ENCODE data around the gene METTL23. TPM values are rescaled to one million over a fixed set of nuclear protein-coding genes. Genes with fewer than 3 reads are reported as not detected.
A peak's percentile ranks its signal among the peaks of the same experiment; 100 is the strongest.

Gene METTL23
- total and polyA plus RNA-seq, 4 donors, result 17.5 to 30.2 (median 27.0) TPM

- no peak overlapping the region for H3K4me3 ChIP-seq (ENCODE audit: low read depth, low read length)
- H3K36me3 ChIP-seq (ENCODE audit: control insufficient read depth, insufficient read depth, low read length), result peaks cover 66% of the 10 kb centered on the region
- DNase-seq (ENCODE audit: low read depth in 4 of 6, low spot score in 6 of 6), result no peak
- no peak overlapping the region for H3K27ac ChIP-seq (ENCODE audit: low read depth, low read length)
- no peaks in the 10 kb centered on the region for H3K9me3 ChIP-seq (ENCODE audit: control insufficient read depth, insufficient read depth, low read length)
- H3K4me1 ChIP-seq (ENCODE audit: control insufficient read depth, insufficient read depth, low read length), result peaks cover 66% of the 10 kb centered on the region
- no peaks in the 10 kb centered on the region for H3K27me3 ChIP-seq (ENCODE audit: control insufficient read depth, insufficient read depth, low read length)
- 95% methylated on average over 6 of the region's 7 CpGs for WGBS (ENCODE audit: insufficient coverage)
Measured at GRCh38 chr17:76684756-76685155, 41.9 kb upstream of the METTL23 start.

GRCh38 chr17:76685366-76685765 is 41.3 kb upstream of the METTL23 start:
- Histone ChIP-seq H3K27ac (ENCODE audit: low read depth, low read length) (no peak overlapping the region), H3K4me1 (ENCODE audit: control insufficient read depth, insufficient read depth, low read length) (peaks cover 66% of the 10 kb centered on the region), H3K4me3 (ENCODE audit: low read depth, low read length) (no peak overlapping the region), H3K27me3 (ENCODE audit: control insufficient read depth, insufficient read depth, low read length) (no peaks in the 10 kb centered on the region), H3K36me3 (ENCODE audit: control insufficient read depth, insufficient read depth, low read length) (peaks cover 66% of the 10 kb centered on the region), H3K9me3 (ENCODE audit: control insufficient read depth, insufficient read depth, low read length) (no peaks in the 10 kb centered on the region)
- WGBS (ENCODE audit: insufficient coverage), result 88% methylated on average over 12 of the region's 12 CpGs
- no peak for DNase-seq (ENCODE audit: low read depth in 4 of 6, low spot score in 6 of 6)

GRCh38 chr17:76685846-76686245 is 40.8 kb upstream of the METTL23 start:
- 86% methylated on average over 6 of the region's 8 CpGs for WGBS (ENCODE audit: insufficient coverage)
- no peak overlapping the region for H3K27ac ChIP-seq (ENCODE audit: low read depth, low read length)

GRCh38 chr17:76686538-76687297 is 39.9 kb upstream of the METTL23 start:
- peak in 1 of 6 donors; percentile 54 for DNase-seq (ENCODE audit: low read depth in 4 of 6, low spot score in 6 of 6)
- Histone ChIP-seq H3K4me1 (ENCODE audit: control insufficient read depth, insufficient read depth, low read length) (peaks cover 62% of the 10 kb centered on the region), H3K4me3 (ENCODE audit: low read depth, low read length) (no peak overlapping the region)

More at GRCh38 chr17:76685846-76686245, 40.8 kb upstream of the METTL23 start:
- DNase-seq (ENCODE audit: low read depth in 4 of 6, low spot score in 6 of 6), result no peak
- no peak overlapping the region for H3K4me3 ChIP-seq (ENCODE audit: low read depth, low read length)
- peaks cover 66% of the 10 kb centered on the region for H3K36me3 ChIP-seq (ENCODE audit: control insufficient read depth, insufficient read depth, low read length)
- peaks cover 67% of the 10 kb centered on the region for H3K4me1 ChIP-seq (ENCODE audit: control insufficient read depth, insufficient read depth, low read length)
- H3K27me3 ChIP-seq (ENCODE audit: control insufficient read depth, insufficient read depth, low read length), result no peaks in the 10 kb centered on the region
- H3K9me3 ChIP-seq (ENCODE audit: control insufficient read depth, insufficient read depth, low read length), result no peaks in the 10 kb centered on the region

GRCh38 chr17:76687298-76688164 is 39.1 kb upstream of the METTL23 start:
- WGBS (ENCODE audit: insufficient coverage), result 61% methylated on average over 18 of the region's 26 CpGs
- Histone ChIP-seq H3K36me3 (ENCODE audit: control insufficient read depth, insufficient read depth, low read length) (peaks cover 57% of the 10 kb centered on the region), H3K4me1 (ENCODE audit: control insufficient read depth, insufficient read depth, low read length) (peaks cover 55% of the 10 kb centered on the region), H3K9me3 (ENCODE audit: control insufficient read depth, insufficient read depth, low read length) (no peaks in the 10 kb centered on the region), H3K27me3 (ENCODE audit: control insufficient read depth, insufficient read depth, low read length) (no peaks in the 10 kb centered on the region), H3K27ac (ENCODE audit: low read depth, low read length) (peak overlapping the region; percentile 54), H3K4me3 (ENCODE audit: low read depth, low read length) (no peak overlapping the region)
- DNase-seq (ENCODE audit: low read depth in 4 of 6, low spot score in 6 of 6), result peak in 1 of 6 donors; percentile 33

More at GRCh38 chr17:76686538-76687297, 39.9 kb upstream of the METTL23 start:
- peak overlapping the region; percentile 54 for H3K27ac ChIP-seq (ENCODE audit: low read depth, low read length)
- peaks cover 63% of the 10 kb centered on the region for H3K36me3 ChIP-seq (ENCODE audit: control insufficient read depth, insufficient read depth, low read length)
- no peaks in the 10 kb centered on the region for H3K27me3 ChIP-seq (ENCODE audit: control insufficient read depth, insufficient read depth, low read length)
- WGBS (ENCODE audit: insufficient coverage), result 48% methylated on average over 11 of the region's 15 CpGs
- H3K9me3 ChIP-seq (ENCODE audit: control insufficient read depth, insufficient read depth, low read length), result no peaks in the 10 kb centered on the region

- WGBS (ENCODE audit: insufficient coverage), result 76% methylated on average over 11 of the region's 11 CpGs
- peaks cover 50% of the 10 kb centered on the region for H3K36me3 ChIP-seq (ENCODE audit: control insufficient read depth, insufficient read depth, low read length)
- H3K27ac ChIP-seq (ENCODE audit: low read depth, low read length), result peak overlapping the region; percentile 54
- H3K4me1 ChIP-seq (ENCODE audit: control insufficient read depth, insufficient read depth, low read length), result peaks cover 48% of the 10 kb centered on the region
- H3K27me3 ChIP-seq (ENCODE audit: control insufficient read depth, insufficient read depth, low read length), result no peaks in the 10 kb centered on the region
- no peaks in the 10 kb centered on the region for H3K9me3 ChIP-seq (ENCODE audit: control insufficient read depth, insufficient read depth, low read length)
- H3K4me3 ChIP-seq (ENCODE audit: low read depth, low read length), result no peak overlapping the region
- DNase-seq (ENCODE audit: low read depth in 4 of 6, low spot score in 6 of 6), result no peak
Measured at GRCh38 chr17:76688165-76688622, 38.4 kb upstream of the METTL23 start.

GRCh38 chr17:76689859-76690258 is 36.8 kb upstream of the METTL23 start:
- Histone ChIP-seq H3K27ac (ENCODE audit: low read depth, low read length) (no peak overlapping the region), H3K36me3 (ENCODE audit: control insufficient read depth, insufficient read depth, low read length) (peaks cover 33% of the 10 kb centered on the region), H3K4me3 (ENCODE audit: low read depth, low read length) (no peak overlapping the region), H3K27me3 (ENCODE audit: control insufficient read depth, insufficient read depth, low read length) (no peaks in the 10 kb centered on the region), H3K9me3 (ENCODE audit: control insufficient read depth, insufficient read depth, low read length) (no peaks in the 10 kb centered on the region), H3K4me1 (ENCODE audit: control insufficient read depth, insufficient read depth, low read length) (peaks cover 36% of the 10 kb centered on the region)
- WGBS (ENCODE audit: insufficient coverage), result 94% methylated on average over 8 of the region's 11 CpGs
- DNase-seq (ENCODE audit: low read depth in 4 of 6, low spot score in 6 of 6), result no peak

GRCh38 chr17:76690596-76691280 is 35.9 kb upstream of the METTL23 start:
- WGBS (ENCODE audit: insufficient coverage), result 74% methylated on average over 12 of the region's 13 CpGs
- Histone ChIP-seq H3K27me3 (ENCODE audit: control insufficient read depth, insufficient read depth, low read length) (no peaks in the 10 kb centered on the region), H3K27ac (ENCODE audit: low read depth, low read length) (no peak overlapping the region), H3K36me3 (ENCODE audit: control insufficient read depth, insufficient read depth, low read length) (peaks cover 25% of the 10 kb centered on the region), H3K4me1 (ENCODE audit: control insufficient read depth, insufficient read depth, low read length) (peaks cover 36% of the 10 kb centered on the region), H3K4me3 (ENCODE audit: low read depth, low read length) (no peak overlapping the region), H3K9me3 (ENCODE audit: control insufficient read depth, insufficient read depth, low read length) (no peaks in the 10 kb centered on the region)
- no peak for DNase-seq (ENCODE audit: low read depth in 4 of 6, low spot score in 6 of 6)

Measured in spinal cord (tissue), 10 donors.